ENCODE results near the gene ZNF385D.
A peak's percentile ranks its signal among the peaks of the same experiment; 100 is the strongest.

The ZNF385D gene

GRCh38 chr3:21447476-21448151 lies 303.4 kb downstream of the ZNF385D start:
- no peak overlapping the region for H3K18ac ChIP-seq (ENCODE audit: low read depth in 1 of 2, low read length in 2 of 2)
- H2AFZ ChIP-seq (ENCODE audit: low read depth, low read length) = no peak overlapping the region
- H2BK5ac ChIP-seq (ENCODE audit: low read depth, low read length, poor library complexity, severe bottlenecking) = no peak overlapping the region
- WGBS = 95% methylated on average over 2 of the region's 4 CpGs
- no peak overlapping the region for H4K8ac ChIP-seq (ENCODE audit: low read length)
- H3K27ac ChIP-seq (ENCODE audit: low read length, poor library complexity, severe bottlenecking) = peak overlapping the region; percentile 30
- no peak overlapping the region for H3K4ac ChIP-seq (ENCODE audit: low read depth in 1 of 2, low read length in 2 of 2)
- H3K79me1 ChIP-seq (replicated peaks; ENCODE audit: low read length, poor library complexity, severe bottlenecking) = peaks cover 2% of the 10 kb centered on the region
- no peak overlapping the region for H2AK5ac ChIP-seq (ENCODE audit: low read length, severe bottlenecking)
- H3K4me1 ChIP-seq (ENCODE audit: control insufficient read depth, insufficient read depth, low read depth, low read length) = peaks cover 2% of the 10 kb centered on the region
- peak overlapping the region in 1 of 2 experiments; percentile 57 for H3K4me3 ChIP-seq (ENCODE audit: insufficient read depth in 1 of 2, low read depth in 1 of 2, low read length in 2 of 2)
- H3K9ac ChIP-seq (ENCODE audit: low read length) = peak overlapping the region; percentile 73
- H2BK12ac ChIP-seq (ENCODE audit: low read length in 2 of 2) = no peak overlapping the region
- no peak overlapping the region for H3K23ac ChIP-seq (ENCODE audit: low read length in 2 of 2)
- H2BK120ac ChIP-seq (ENCODE audit: low read depth, low read length) = no peak overlapping the region
- no peak overlapping the region for H3K4me2 ChIP-seq (ENCODE audit: low read length, poor library complexity, severe bottlenecking)
- peaks cover 0 to 9% of the 10 kb centered on the region in 2 experiments for H3K36me3 ChIP-seq (ENCODE audit: control insufficient read depth in 1 of 2, insufficient read depth in 2 of 2, low read depth in 1 of 2, low read length in 2 of 2)
- H3K27me3 ChIP-seq (ENCODE audit: control insufficient read depth in 1 of 2, insufficient read depth in 1 of 2, low read length in 2 of 2) = no peaks in the 10 kb centered on the region
- H3K14ac ChIP-seq (ENCODE audit: low read length in 2 of 2) = no peak overlapping the region
- H4K91ac ChIP-seq (ENCODE audit: low read length) = no peak overlapping the region
- no peaks in the 10 kb centered on the region for H3K9me3 ChIP-seq (ENCODE audit: control insufficient read depth, low read length)
- H2BK15ac ChIP-seq (ENCODE audit: low read depth, poor library complexity, severe bottlenecking) = no peak overlapping the region
- no peak for DNase-seq

DNA sequence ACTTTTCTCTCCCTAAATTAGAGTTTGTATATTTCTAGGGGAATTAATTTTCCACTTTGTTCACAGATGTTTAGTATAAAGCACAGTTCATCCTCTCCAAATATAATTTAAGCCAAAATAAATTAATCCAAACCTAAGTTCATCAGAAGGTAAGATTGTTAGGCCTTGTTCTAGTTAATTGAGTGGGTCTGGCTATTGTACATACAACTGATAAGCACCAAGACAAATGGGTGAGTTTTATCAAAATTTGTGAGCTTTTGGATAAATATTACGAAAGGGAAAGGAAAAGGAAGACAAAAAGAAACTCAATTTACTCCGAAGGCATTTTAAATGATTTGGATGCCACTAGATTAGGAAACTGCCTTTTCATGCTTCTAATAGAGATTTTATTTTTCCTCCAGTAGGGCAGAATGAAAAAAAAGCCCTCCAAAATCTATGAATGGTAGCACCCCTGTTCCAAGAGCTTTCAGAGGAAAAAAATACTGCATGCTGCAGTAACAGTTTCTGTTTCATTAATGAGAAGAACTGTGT lies 304.0 kb downstream of the ZNF385D start:
- Histone ChIP-seq H3K27me3 (ENCODE audit: control insufficient read depth in 1 of 2, insufficient read depth in 1 of 2, low read length in 2 of 2) (no peaks in the 10 kb centered on the region), H2BK15ac (ENCODE audit: low read depth, poor library complexity, severe bottlenecking) (no peak overlapping the region), H3K79me1 (replicated peaks; ENCODE audit: low read length, poor library complexity, severe bottlenecking) (peaks cover 2% of the 10 kb centered on the region), H3K27ac (ENCODE audit: low read length, poor library complexity, severe bottlenecking) (peak overlapping the region; percentile 30), H3K18ac (ENCODE audit: low read depth in 1 of 2, low read length in 2 of 2) (no peak overlapping the region), H3K9ac (ENCODE audit: low read length) (peak overlapping the region; percentile 73), H3K9me3 (ENCODE audit: control insufficient read depth, low read length) (no peaks in the 10 kb centered on the region), H3K4me3 (ENCODE audit: insufficient read depth in 1 of 2, low read depth in 1 of 2, low read length in 2 of 2) (peak overlapping the region in 1 of 2 experiments; percentile 57), H3K14ac (ENCODE audit: low read length in 2 of 2) (no peak overlapping the region), H2AK5ac (ENCODE audit: low read length, severe bottlenecking) (no peak overlapping the region), H3K36me3 (ENCODE audit: control insufficient read depth in 1 of 2, insufficient read depth in 2 of 2, low read depth in 1 of 2, low read length in 2 of 2) (peaks cover 0 to 11% of the 10 kb centered on the region in 2 experiments), H2BK5ac (ENCODE audit: low read depth, low read length, poor library complexity, severe bottlenecking) (no peak overlapping the region), H4K91ac (ENCODE audit: low read length) (no peak overlapping the region), H3K23ac (ENCODE audit: low read length in 2 of 2) (no peak overlapping the region), H2BK12ac (ENCODE audit: low read length in 2 of 2) (no peak overlapping the region), H4K8ac (ENCODE audit: low read length) (no peak overlapping the region), H2AFZ (ENCODE audit: low read depth, low read length) (no peak overlapping the region), H3K4me1 (ENCODE audit: control insufficient read depth, insufficient read depth, low read depth, low read length) (peaks cover 2% of the 10 kb centered on the region), H2BK120ac (ENCODE audit: low read depth, low read length) (no peak overlapping the region), H3K4ac (ENCODE audit: low read depth in 1 of 2, low read length in 2 of 2) (no peak overlapping the region), H3K4me2 (ENCODE audit: low read length, poor library complexity, severe bottlenecking) (no peak overlapping the region)
- no peak for DNase-seq
- WGBS = 57% methylated on average over 1 of the region's 2 CpGs

DNA sequence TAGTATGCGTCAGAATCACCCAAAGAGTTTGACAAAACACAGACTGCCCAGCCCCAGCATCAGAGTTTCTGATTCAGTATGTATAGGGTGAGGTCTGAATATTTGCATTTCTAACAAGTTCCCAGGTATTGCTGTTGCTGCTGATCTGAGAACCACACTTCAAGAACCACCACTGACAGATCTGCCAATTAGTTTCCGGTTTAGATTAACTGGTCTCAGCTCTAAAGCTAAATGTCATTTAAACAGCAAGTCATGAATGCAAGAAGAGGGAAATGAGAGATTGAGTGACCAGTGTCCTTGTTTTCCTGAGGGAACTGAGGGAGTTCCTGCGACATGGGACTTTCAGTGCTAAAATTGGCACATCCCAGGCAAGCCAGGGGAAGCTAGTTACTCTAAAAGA lies 305.0 kb downstream of the ZNF385D start:
- Histone ChIP-seq H3K23ac (ENCODE audit: low read length in 2 of 2) (no peak overlapping the region), H2AFZ (ENCODE audit: low read depth, low read length) (no peak overlapping the region), H4K91ac (ENCODE audit: low read length) (no peak overlapping the region), H3K79me1 (replicated peaks; ENCODE audit: low read length, poor library complexity, severe bottlenecking) (peaks cover 2% of the 10 kb centered on the region), H2BK12ac (ENCODE audit: low read length in 2 of 2) (no peak overlapping the region), H2AK5ac (ENCODE audit: low read length, severe bottlenecking) (no peak overlapping the region), H3K4ac (ENCODE audit: low read depth in 1 of 2, low read length in 2 of 2) (no peak overlapping the region), H3K18ac (ENCODE audit: low read depth in 1 of 2, low read length in 2 of 2) (no peak overlapping the region), H3K36me3 (ENCODE audit: control insufficient read depth in 1 of 2, insufficient read depth in 2 of 2, low read depth in 1 of 2, low read length in 2 of 2) (peaks cover 0 to 11% of the 10 kb centered on the region in 2 experiments), H3K4me3 (ENCODE audit: insufficient read depth in 1 of 2, low read depth in 1 of 2, low read length in 2 of 2) (no peak overlapping the region), H2BK5ac (ENCODE audit: low read depth, low read length, poor library complexity, severe bottlenecking) (no peak overlapping the region), H2BK15ac (ENCODE audit: low read depth, poor library complexity, severe bottlenecking) (no peak overlapping the region), H4K8ac (ENCODE audit: low read length) (no peak overlapping the region), H2BK120ac (ENCODE audit: low read depth, low read length) (no peak overlapping the region), H3K4me1 (ENCODE audit: control insufficient read depth, insufficient read depth, low read depth, low read length) (peaks cover 2% of the 10 kb centered on the region), H3K9me3 (ENCODE audit: control insufficient read depth, low read length) (no peaks in the 10 kb centered on the region), H3K4me2 (ENCODE audit: low read length, poor library complexity, severe bottlenecking) (no peak overlapping the region), H3K27ac (ENCODE audit: low read length, poor library complexity, severe bottlenecking) (no peak overlapping the region), H3K14ac (ENCODE audit: low read length in 2 of 2) (no peak overlapping the region), H3K27me3 (ENCODE audit: control insufficient read depth in 1 of 2, insufficient read depth in 1 of 2, low read length in 2 of 2) (no peaks in the 10 kb centered on the region), H3K9ac (ENCODE audit: low read length) (no peak overlapping the region)
- 78% methylated on average over 3 of the region's 3 CpGs for WGBS
- no peak for DNase-seq

GRCh38 chr3:21441821-21442220 lies 309.2 kb downstream of the ZNF385D start:
- H3K14ac ChIP-seq (ENCODE audit: low read length in 2 of 2) = no peak overlapping the region
- H3K79me1 ChIP-seq (replicated peaks; ENCODE audit: low read length, poor library complexity, severe bottlenecking) = peaks cover 2% of the 10 kb centered on the region
- H3K9ac ChIP-seq (ENCODE audit: low read length) = no peak overlapping the region
- 100% methylated on average over 1 of the region's 3 CpGs for WGBS
- no peak overlapping the region for H3K4ac ChIP-seq (ENCODE audit: low read depth in 1 of 2, low read length in 2 of 2)
- no peak overlapping the region for H2BK120ac ChIP-seq (ENCODE audit: low read depth, low read length)
- H2BK15ac ChIP-seq (ENCODE audit: low read depth, poor library complexity, severe bottlenecking) = no peak overlapping the region
- no peaks in the 10 kb centered on the region for H3K27me3 ChIP-seq (ENCODE audit: control insufficient read depth in 1 of 2, insufficient read depth in 1 of 2, low read length in 2 of 2)
- no peak overlapping the region for H3K4me3 ChIP-seq (ENCODE audit: insufficient read depth in 1 of 2, low read depth in 1 of 2, low read length in 2 of 2)
- H3K9me3 ChIP-seq (ENCODE audit: control insufficient read depth, low read length) = no peaks in the 10 kb centered on the region
- H2BK12ac ChIP-seq (ENCODE audit: low read length in 2 of 2) = no peak overlapping the region
- no peak overlapping the region for H4K8ac ChIP-seq (ENCODE audit: low read length)
- H4K91ac ChIP-seq (ENCODE audit: low read length) = no peak overlapping the region
- H2BK5ac ChIP-seq (ENCODE audit: low read depth, low read length, poor library complexity, severe bottlenecking) = no peak overlapping the region
- no peak overlapping the region for H3K18ac ChIP-seq (ENCODE audit: low read depth in 1 of 2, low read length in 2 of 2)
- no peak for DNase-seq
- H3K23ac ChIP-seq (ENCODE audit: low read length in 2 of 2) = no peak overlapping the region
- H3K27ac ChIP-seq (ENCODE audit: low read length, poor library complexity, severe bottlenecking) = no peak overlapping the region
- peaks cover 0 to 11% of the 10 kb centered on the region in 2 experiments for H3K36me3 ChIP-seq (ENCODE audit: control insufficient read depth in 1 of 2, insufficient read depth in 2 of 2, low read depth in 1 of 2, low read length in 2 of 2)
- no peak overlapping the region for H3K4me2 ChIP-seq (ENCODE audit: low read length, poor library complexity, severe bottlenecking)
- H2AK5ac ChIP-seq (ENCODE audit: low read length, severe bottlenecking) = no peak overlapping the region
- peaks cover under 1% of the 10 kb centered on the region for H3K4me1 ChIP-seq (ENCODE audit: control insufficient read depth, insufficient read depth, low read depth, low read length)
- H2AFZ ChIP-seq (ENCODE audit: low read depth, low read length) = no peak overlapping the region
